ENCODE data around the gene THAP4.

THAP4 gene

DNA sequence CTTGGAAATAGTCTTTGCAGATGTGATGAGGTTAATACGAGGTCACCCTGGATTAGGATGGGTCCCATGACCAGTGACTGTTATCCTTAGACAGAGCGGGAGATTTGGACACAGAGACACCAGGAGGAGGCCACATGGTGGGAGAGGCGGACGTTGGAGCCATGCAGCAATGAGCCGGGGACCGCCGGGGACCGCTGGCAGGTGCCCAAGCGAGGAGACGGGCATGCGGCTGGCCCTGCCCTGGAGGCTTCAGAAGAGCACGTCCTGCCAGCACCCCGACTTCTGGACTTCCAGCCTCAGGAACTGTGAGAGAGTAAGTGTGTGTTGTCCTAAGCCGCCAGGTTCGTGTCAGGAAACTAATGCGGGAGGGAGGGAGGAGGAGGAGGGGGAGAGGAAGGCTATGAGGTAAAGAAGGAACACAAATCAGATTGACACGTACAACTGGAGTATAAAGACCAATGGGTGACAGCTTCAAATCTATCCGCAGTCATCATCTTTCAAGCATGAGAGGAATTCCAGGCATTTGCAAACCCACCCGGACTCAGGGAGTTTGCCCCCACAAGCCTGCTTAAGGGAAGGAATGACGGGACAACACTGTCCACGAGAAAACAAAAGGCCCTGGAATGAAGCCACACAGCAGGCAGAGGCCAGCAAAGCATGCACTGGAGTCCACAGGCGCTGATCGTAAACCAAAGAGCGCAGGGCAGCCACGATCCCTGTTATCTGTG lies 90.0 kb downstream of the THAP4 start:
- no peak overlapping the region for H3K4me3 ChIP-seq (ENCODE audit: low read depth in 1 of 2, low read length in 2 of 2)
- no peaks in the 10 kb centered on the region for H3K79me2 ChIP-seq (ENCODE audit: insufficient read depth, low read length)
- no peak overlapping the region for H3K4me2 ChIP-seq (ENCODE audit: insufficient read depth, low read length)
- H3K9me3 ChIP-seq (ENCODE audit: insufficient read depth, low read length, severe bottlenecking): no peaks in the 10 kb centered on the region
- H2AFZ ChIP-seq (ENCODE audit: low read depth, low read length): no peak overlapping the region
- peaks cover 9% of the 10 kb centered on the region for H3K27me3 ChIP-seq (ENCODE audit: insufficient read depth, low read length, poor library complexity)
- DNase-seq (no peak), ATAC-seq (ENCODE audit: insufficient read depth, low read depth) (no peak)
- no peaks in the 10 kb centered on the region for H4K20me1 ChIP-seq (ENCODE audit: insufficient read depth, low read length)
- TF ChIP-seq EZH2 (IDR thresholded peaks at IDR 0.05; ENCODE audit: borderline replicate concordance, low read depth, low read length, severe bottlenecking) (no peak), CTCF (IDR thresholded peaks at IDR 0.05; ENCODE audit: borderline replicate concordance, extremely low read depth, low read length, poor library complexity, severe bottlenecking) (no peak)
- H3K36me3 ChIP-seq (ENCODE audit: insufficient read depth, low read length): no peaks in the 10 kb centered on the region
- H3K9ac ChIP-seq (ENCODE audit: low read depth, low read length): no peak overlapping the region
- H3K4me1 ChIP-seq (ENCODE audit: insufficient read depth, low read length): no peaks in the 10 kb centered on the region
- no peak overlapping the region for H3K27ac ChIP-seq (ENCODE audit: low read length)

DNA sequence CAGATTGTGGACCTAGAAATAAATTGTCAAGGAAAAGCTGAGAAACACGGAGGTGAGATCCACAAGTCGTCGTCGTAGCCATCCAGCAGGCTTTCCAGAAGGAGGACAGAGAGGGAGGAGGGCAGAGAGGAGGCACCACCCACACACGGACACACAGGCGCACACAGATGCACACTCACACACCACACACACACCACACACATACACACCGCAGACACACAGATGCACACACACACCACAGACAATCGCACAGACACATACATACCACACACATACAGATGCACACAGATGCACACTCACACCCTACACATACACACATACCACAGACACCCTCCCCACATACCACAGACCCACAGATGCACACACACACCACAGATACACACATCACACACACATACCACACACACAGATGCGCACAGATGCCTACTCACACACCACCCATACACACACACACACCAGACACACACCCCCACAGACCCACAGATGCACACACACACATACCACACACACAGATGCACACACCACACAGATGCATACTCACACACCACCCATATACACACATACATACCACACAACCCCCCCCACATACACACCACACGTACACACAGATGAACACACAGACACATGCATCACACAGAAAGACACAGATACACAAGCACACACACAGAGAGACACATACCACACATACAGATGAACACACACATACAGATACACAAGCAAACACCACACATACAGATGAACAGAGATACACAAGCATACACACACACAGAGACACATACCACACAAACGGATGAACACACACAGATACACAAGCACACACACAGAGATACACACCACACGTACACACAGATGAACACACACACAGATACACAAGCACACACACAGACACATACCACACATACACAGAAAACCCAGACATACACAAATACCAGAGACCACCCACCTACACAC lies 91.2 kb downstream of the THAP4 start:
- Histone ChIP-seq H3K9ac (ENCODE audit: low read depth, low read length) (no peak overlapping the region), H2AFZ (ENCODE audit: low read depth, low read length) (no peak overlapping the region), H3K9me3 (ENCODE audit: insufficient read depth, low read length, severe bottlenecking) (no peaks in the 10 kb centered on the region), H3K79me2 (ENCODE audit: insufficient read depth, low read length) (no peaks in the 10 kb centered on the region), H3K4me3 (ENCODE audit: low read depth in 1 of 2, low read length in 2 of 2) (no peak overlapping the region), H3K27ac (ENCODE audit: low read length) (no peak overlapping the region), H4K20me1 (ENCODE audit: insufficient read depth, low read length) (no peaks in the 10 kb centered on the region), H3K4me1 (ENCODE audit: insufficient read depth, low read length) (no peaks in the 10 kb centered on the region), H3K27me3 (ENCODE audit: insufficient read depth, low read length, poor library complexity) (peaks cover 9% of the 10 kb centered on the region), H3K4me2 (ENCODE audit: insufficient read depth, low read length) (no peak overlapping the region), H3K36me3 (ENCODE audit: insufficient read depth, low read length) (no peaks in the 10 kb centered on the region)
- TF ChIP-seq EZH2 (IDR thresholded peaks at IDR 0.05; ENCODE audit: borderline replicate concordance, low read depth, low read length, severe bottlenecking): no peak
- ATAC-seq (ENCODE audit: insufficient read depth, low read depth) (no peak), DNase-seq (no peak)

DNA sequence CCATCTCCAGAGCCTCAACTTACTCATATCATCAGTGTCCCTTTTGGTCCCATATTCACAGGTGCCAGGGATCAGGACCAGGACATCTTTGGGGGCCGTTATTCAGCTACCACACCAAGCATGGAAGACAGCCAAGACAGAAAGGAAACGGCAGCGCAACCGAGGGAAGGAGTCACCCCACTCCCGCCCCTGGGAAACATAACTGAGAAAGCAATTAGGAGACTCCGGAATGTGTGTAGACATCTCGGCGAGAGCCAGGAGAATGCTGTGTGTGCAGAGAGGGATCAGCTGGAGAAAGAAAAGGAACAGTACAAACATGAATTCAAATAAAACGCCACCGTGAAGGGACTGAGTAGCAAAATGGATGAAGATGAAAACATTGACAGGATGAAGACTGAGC lies 91.9 kb downstream of the THAP4 start:
- Histone ChIP-seq H3K9ac (ENCODE audit: low read depth, low read length) (no peak overlapping the region), H4K20me1 (ENCODE audit: insufficient read depth, low read length) (no peaks in the 10 kb centered on the region), H3K79me2 (ENCODE audit: insufficient read depth, low read length) (no peaks in the 10 kb centered on the region), H3K4me1 (ENCODE audit: insufficient read depth, low read length) (no peaks in the 10 kb centered on the region), H3K4me2 (ENCODE audit: insufficient read depth, low read length) (no peak overlapping the region), H3K36me3 (ENCODE audit: insufficient read depth, low read length) (no peaks in the 10 kb centered on the region), H3K27me3 (ENCODE audit: insufficient read depth, low read length, poor library complexity) (peaks cover 9% of the 10 kb centered on the region), H3K4me3 (ENCODE audit: low read depth in 1 of 2, low read length in 2 of 2) (no peak overlapping the region), H3K9me3 (ENCODE audit: insufficient read depth, low read length, severe bottlenecking) (no peaks in the 10 kb centered on the region), H3K27ac (ENCODE audit: low read length) (no peak overlapping the region), H2AFZ (ENCODE audit: low read depth, low read length) (no peak overlapping the region)
- no peak for ATAC-seq (ENCODE audit: insufficient read depth, low read depth)
- no peak for DNase-seq
- TF ChIP-seq EZH2 (IDR thresholded peaks at IDR 0.05; ENCODE audit: borderline replicate concordance, low read depth, low read length, severe bottlenecking): no peak
- TF ChIP-seq CTCF (IDR thresholded peaks at IDR 0.05; ENCODE audit: borderline replicate concordance, extremely low read depth, low read length, poor library complexity, severe bottlenecking): no peak

- H2AFZ ChIP-seq (ENCODE audit: low read depth, low read length): no peak overlapping the region
- H4K20me1 ChIP-seq (ENCODE audit: insufficient read depth, low read length): no peaks in the 10 kb centered on the region
- peaks cover 9% of the 10 kb centered on the region for H3K27me3 ChIP-seq (ENCODE audit: insufficient read depth, low read length, poor library complexity)
- DNase-seq (no peak), ATAC-seq (ENCODE audit: insufficient read depth, low read depth) (no peak)
- H3K9ac ChIP-seq (ENCODE audit: low read depth, low read length): no peak overlapping the region
- TF ChIP-seq EZH2 (IDR thresholded peaks at IDR 0.05; ENCODE audit: borderline replicate concordance, low read depth, low read length, severe bottlenecking) (no peak), CTCF (IDR thresholded peaks at IDR 0.05; ENCODE audit: borderline replicate concordance, extremely low read depth, low read length, poor library complexity, severe bottlenecking) (no peak)
- H3K4me2 ChIP-seq (ENCODE audit: insufficient read depth, low read length): no peak overlapping the region
- no peaks in the 10 kb centered on the region for H3K9me3 ChIP-seq (ENCODE audit: insufficient read depth, low read length, severe bottlenecking)
- H3K4me1 ChIP-seq (ENCODE audit: insufficient read depth, low read length): no peaks in the 10 kb centered on the region
- H3K36me3 ChIP-seq (ENCODE audit: insufficient read depth, low read length): no peaks in the 10 kb centered on the region
- no peak overlapping the region for H3K27ac ChIP-seq (ENCODE audit: low read length)
- H3K4me3 ChIP-seq (ENCODE audit: low read depth in 1 of 2, low read length in 2 of 2): no peak overlapping the region
- no peaks in the 10 kb centered on the region for H3K79me2 ChIP-seq (ENCODE audit: insufficient read depth, low read length)
These were observed 94.7 kb downstream of the THAP4 start for GRCh38 chr2:241542278-241542605.

Measured in DND-41 (cell line).